NCI-H2196 treated with DMSO at 0.1 percent for 48 hours (cell line): ENCODE measurements around the gene PPAN.

Experiments used
- DNase-seq: peaks from one replicate; lab custom pipeline; 2025; ENCODE audit not compliant: unreplicated experiment; lab: John Stamatoyannopoulos, UW

Gene PPAN

GRCh38 chr19:10091895-10092641 lies 14.1 kb upstream of the PPAN start:
- DNase-seq = no peak

DNA sequence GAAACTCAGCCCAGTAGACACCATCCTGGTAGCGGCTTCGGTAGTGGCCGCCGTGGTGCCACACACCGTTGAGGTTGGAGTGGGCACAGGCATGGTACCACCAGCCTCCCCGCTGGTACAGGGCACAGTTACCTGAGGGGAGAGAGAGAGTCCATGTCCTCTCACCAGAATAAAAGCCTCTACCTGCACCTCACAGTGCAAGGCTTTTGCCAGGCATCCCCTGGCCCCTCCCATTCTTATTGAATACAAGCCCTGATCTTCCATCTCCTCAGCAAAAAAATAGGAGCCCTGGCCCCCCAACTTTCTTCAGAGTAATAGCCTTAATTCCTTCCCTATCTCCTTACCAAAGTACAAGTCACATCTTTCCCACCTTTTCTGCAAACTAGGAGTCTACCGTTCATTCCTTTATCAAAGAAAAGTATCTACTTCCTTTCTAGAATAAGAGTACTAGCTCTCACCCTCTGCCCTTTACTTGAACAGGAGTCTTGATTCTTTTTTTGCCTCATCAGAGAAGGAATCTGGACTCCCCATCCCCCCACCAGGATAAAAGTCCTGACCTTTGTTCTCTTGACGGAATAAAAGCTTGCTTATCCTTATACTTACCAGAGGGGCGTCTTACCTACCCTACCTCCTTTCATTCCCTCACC lies 13.4 kb upstream of the PPAN start:
- DNase-seq = no peak

GRCh38 chr19:10093295-10094186 lies 12.6 kb upstream of the PPAN start:
- DNase-seq = no peak

DNA sequence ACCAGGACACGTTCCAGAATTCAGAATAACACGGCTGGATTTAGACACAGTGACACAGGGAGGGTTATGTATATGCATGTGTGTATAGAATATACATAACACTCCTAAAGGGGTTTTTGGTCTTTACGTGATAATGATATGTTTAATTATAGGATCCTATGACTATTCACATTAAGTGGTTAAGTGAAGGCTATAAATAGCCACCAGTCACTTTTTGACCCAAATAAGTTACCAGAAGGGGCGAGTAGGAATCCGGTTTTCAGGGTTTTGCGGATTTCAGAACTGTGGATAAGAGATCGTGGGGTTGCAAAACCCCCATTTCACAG lies 10.6 kb upstream of the PPAN start:
- no peak for DNase-seq

DNA sequence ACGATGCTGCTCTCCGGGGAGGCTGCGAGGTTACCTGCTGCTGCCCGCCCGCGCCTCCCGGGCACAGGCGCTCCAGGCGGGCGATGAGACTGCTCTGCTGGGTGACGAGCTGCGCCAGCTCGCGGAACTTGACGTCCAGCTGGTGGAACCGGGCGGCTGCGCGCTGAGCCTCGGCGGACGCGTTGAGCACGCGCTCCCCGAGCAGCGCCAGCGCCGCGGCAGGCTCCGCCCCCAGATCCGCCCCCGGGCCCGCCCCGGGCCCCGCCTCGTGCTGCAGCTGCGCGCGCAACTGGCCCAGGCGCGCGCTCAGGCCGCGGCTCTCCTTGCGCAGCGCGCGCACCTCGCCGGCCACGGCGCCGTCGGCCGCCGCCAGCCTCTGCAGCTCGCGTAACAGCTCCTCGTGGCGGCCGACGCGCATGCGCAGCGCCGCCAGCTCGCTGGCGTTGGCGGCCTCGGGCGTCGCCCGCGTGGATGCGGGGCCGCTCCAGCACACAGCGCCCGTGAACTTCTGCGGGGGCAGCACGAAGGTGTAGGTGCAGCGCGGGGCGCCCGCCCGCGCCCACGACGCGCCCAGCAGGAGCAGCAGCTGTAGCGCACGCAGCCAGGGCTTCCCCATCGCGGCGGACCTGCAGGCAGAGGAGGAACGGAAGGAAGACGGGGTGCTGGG lies 10.1 kb upstream of the PPAN start:
- DNase-seq = peak; percentile 82

GRCh38 chr19:10096615-10096963 lies 9.6 kb upstream of the PPAN start:
- DNase-seq = no peak

DNA sequence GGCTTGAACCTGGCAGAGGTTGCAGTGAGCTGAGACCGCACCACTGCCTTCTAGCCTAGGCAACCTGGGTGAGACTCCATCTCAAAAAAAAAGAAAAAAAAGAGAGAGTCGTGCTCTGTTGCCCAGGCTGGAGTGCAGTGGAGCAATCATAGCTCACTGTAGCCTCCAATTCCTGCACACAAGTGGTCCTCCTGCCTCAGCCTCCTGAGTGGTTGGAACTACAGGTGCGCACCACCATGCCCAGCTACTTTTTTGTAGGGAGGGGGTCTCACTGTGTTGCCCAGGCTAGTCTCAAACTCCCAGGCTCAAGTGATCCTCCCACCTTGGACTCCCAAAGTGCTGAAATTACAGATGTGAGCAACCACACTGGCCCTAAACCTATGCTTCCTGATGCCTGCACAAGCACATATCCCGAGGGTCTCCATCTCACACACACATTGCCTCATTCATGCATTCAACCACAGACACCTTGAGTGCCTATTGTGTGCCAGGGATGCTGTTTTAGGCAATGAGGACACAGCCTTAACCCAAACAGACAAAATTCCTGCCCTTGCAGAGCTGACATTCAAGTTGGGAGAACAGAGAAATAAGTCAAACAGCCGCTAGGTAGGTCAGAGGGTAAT lies 5.9 kb upstream of the PPAN start:
- no peak for DNase-seq

GRCh38 chr19:10102787-10103236 lies 3.4 kb upstream of the PPAN start:
- no peak for DNase-seq

GRCh38 chr19:10104130-10104513 lies 2.0 kb upstream of the PPAN start:
- DNase-seq = no peak

DNA sequence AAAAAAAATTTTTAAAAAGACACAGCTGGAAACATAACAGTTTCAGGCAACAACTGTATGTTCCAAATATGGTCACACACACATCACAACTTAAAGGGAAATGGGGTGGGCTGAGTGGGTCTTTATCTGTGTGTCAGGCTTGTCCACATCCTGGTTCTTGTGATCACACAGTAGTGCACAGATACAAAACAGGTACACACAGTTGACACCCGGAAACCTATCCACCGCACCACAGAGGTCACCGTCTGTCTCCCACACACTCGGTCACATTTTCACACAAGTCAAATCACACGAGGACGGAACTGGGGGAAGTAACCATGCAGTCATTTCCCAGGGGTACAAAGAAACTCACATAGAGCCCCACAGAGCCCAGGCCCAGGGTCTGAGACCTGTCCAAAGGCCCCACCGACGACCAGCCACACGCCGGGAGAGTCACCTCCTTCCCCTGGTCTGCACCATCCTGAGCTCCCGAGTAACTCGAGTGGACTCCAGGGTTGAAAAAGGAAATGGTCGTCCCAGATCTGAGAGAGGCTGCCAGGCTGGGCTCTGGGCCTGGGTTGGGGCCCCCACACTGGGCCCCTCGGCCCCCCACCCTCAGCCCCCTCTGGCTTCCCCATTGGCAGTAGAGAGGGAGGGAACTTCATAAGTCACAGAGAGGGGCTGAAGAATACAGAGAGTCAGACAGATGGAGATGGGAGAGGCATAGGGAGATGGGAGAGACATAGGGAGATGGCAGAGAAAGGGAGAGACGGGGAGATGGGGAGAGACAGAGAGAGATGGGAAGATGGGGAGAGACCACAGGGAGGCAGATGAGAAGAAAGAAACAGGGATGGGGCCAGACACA lies 1.3 kb upstream of the PPAN start:
- DNase-seq = no peak

- no peak for DNase-seq
These were observed 558 bp upstream of the PPAN start for GRCh38 chr19:10105509-10106099.

- DNase-seq = no peak
These were observed 1.1 kb downstream of the PPAN start for GRCh38 chr19:10107254-10107653.

DNA sequence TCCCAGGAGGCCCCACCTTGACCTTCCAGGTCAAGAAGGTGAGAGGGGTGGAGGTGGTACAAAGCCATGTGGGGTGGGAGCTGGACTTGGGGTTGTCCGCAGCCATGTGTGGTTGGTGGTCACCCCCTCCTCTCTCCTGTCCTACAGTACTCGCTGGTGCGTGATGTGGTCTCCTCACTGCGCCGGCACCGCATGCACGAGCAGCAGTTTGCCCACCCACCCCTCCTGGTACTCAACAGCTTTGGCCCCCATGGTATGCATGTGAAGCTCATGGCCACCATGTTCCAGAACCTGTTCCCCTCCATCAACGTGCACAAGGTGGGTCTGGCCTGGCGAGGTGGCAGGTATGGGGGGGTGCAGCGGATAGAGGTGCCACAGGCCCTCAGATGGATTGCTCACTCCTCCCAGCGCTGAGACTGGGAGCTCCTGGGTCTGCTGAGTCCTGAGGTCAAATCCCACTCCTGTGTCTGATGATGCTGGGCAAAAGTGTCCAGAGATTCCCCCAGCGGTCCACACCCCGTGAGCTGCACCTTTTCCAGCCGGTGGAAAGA lies 1.7 kb downstream of the PPAN start:
- DNase-seq = no peak

GRCh38 chr19:10109528-10109927 lies 3.4 kb downstream of the PPAN start:
- DNase-seq = no peak

DNA sequence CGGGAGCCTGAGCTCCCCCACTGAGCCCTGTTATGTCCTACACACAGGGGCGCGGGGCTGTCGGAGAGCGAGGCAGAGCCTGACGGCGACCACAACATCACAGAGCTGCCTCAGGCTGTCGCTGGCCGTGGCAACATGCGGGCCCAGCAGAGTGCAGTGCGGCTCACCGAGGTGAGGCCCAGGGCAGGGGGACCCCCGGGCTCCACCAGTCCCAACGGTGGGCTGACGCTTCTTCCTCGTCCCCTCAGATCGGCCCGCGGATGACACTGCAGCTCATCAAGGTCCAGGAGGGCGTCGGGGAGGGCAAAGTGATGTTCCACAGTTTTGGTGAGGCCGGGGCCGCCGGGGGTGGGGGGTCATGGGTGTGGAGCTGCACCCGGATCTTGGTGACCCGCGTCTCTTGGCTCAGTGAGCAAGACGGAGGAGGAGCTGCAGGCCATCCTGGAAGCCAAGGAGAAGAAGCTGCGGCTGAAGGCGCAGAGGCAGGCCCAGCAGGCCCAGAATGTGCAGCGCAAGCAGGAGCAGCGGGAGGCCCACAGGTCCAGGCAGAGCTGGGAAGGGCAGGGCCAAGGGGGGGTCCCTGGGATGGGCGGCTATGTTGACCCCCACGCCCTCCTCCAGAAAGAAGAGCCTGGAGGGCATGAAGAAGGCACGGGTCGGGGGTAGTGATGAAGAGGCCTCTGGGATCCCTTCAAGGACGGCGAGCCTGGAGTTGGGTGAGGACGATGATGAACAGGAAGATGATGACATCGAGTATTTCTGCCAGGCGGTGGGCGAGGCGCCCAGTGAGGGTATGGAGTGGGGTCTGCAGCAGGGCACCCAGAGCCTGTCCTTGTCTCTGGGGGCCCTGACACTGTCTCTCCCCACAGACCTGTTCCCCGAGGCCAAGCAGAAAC lies 4.2 kb downstream of the PPAN start:
- no peak for DNase-seq

- DNase-seq = no peak
These were observed 4.8 kb downstream of the PPAN start for GRCh38 chr19:10110972-10111317.

DNA sequence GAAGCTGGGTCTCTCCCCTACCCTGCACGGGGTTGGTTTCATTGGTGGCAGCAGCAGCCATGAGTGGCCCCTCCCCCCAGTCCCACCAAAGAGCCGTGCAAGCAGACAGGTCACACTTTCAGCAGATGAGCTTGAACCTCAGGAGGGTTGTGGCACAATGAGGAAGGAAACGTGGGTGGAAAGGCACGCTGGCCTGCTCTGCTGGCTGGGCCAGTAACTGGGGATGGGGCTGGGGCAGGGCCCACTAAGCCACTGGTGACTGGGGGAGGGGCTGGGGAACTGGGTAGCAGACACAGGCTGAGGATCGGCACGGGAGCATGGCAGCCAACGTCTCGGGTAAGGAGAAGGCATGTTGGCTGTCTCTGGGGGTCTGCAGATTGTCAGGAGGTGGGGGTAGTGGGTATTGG lies 5.2 kb downstream of the PPAN start, which contains the start of gene P2RY11:
TSS of gene P2RY11 (plus strand) at position 289 of the 407 bp plus-strand sequence. CDS start at position 318, 29 bp downstream.
- no peak for DNase-seq

- DNase-seq = no peak
These were observed 6.0 kb downstream of the PPAN start for GRCh38 chr19:10112037-10112761.
